Embryonic facial prominence (tissue), 1 donor: ENCODE data around the gene RAB12.
"Not testable (repeated sequence)": the region's sequence is repeated elsewhere in the genome, so short reads cannot be mapped to it uniquely, and the experiment has no call there.

Experiments
- DNase-seq: peaks from one replicate; pipeline ENCODE4 v3.0.0-alpha.2; 2016; ENCODE audit errors: extremely low spot score

The RAB12 gene

DNA sequence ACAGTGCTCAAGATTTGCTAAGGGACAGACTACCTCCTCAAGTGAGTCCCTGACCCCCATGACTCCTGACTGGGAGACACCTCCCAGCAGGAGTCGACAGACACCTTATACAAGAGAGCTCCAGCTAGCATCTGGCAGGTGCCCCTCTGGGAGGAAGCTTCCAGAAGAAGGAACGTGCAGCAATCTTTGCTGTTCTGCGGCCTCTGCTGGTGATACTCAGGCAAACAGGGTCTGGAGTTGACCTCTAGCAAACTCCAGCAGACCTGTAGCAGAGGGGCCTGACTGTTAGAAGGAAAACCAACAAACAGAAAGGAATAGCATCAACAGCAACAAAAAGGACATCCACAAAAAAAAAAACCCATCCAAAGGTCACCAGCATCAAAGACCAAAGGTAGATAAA, 38.1 kb downstream of the RAB12 start:
- DNase-seq: not testable (repeated sequence)

DNA sequence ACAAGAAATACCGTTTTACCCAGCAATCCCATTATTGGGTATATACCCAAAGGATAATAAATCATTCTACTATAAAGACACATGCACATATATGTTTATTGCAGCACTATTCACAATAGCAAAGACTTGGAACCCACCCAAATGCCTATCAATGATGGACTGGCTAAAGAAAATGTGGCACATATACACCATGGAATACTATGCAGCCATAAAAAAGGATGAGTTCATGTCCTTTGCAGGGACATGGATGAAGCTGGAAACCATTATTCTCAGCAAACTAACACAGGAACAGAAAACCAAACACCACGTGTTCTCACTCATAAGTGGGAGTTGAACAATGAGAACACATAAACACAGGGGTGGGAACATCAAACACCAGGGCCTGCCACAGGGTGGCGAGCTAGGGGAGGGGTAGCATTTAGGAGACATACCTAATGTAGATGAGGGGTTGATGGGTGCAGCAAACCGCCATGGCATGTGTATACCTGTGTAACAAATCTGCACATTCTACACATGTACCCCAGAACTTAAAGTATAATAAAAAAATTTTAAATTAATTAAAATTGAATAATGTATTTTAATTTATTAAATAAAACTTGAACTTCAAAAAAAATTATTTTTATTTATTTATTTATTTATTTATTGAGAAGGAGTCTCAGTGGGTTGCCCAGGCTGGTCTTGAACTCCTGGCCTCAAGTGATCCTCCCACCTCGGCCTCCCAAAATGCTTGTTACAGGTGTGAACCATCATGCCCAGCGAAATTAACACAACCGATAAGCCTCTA, 42.4 kb downstream of the RAB12 start:
- not testable (repeated sequence) for DNase-seq

DNA sequence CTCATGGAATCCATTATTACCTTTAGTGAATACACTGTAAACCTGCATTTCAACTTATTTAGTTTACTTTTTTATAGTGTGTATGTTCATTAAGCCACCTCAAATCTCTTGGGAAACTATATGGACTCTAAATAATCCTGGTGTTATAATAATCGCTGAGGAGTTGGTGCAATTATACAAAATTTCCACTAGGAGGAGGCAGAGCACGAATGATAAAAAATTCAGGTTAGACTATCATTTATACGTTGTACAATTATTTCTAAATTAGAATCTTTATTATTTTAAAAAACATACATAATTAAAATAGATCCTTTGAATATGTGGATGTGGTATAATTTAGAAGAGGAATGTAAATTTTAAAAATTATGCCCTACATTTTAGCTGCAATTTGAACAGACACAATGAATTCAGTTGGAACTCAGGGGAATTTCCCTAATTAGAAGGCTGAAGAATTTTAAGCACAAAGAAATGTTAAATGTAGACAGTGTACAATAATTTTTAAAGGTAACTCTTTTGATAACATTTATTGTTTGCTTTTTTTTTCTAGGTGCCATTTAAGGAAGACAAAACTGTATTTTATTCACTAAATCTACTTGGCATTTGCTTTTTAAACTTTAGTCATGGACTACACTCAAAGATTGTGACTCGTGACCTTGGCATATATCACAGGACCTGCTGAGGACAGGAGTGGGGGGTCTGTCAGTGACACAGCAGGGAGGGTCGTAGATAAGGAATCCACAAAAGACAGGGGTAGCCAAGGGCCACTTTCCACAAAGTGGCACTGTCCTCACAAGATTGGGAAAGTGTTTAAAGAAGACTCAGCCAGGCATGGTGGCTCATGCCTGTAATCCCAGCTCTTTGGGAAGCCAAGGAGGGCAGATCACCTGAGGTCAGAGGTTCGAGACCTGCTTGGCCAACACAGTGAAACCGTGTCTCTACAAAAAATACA, 45.5 kb downstream of the RAB12 start:
- peak; percentile 33 for DNase-seq

DNA sequence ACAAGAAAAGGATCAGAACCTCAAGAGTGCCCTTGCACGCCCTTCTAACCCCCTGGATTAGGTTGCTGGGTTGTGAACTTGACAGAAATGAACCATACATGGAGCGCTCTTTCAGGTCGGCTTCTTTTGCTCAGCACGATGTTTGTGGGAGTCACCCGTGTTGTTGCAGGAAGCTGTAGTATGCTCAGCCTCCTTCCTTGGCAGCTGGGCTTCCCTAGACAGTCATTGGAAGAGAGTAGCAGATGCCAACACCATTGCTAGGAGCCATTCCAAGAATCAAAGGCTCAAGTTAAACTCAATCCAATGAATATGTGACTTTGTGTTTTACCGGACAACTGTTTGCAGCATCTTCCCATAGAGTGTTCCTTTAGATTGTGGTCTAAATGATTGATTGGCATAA, 47.0 kb downstream of the RAB12 start:
- no peak for DNase-seq

DNA sequence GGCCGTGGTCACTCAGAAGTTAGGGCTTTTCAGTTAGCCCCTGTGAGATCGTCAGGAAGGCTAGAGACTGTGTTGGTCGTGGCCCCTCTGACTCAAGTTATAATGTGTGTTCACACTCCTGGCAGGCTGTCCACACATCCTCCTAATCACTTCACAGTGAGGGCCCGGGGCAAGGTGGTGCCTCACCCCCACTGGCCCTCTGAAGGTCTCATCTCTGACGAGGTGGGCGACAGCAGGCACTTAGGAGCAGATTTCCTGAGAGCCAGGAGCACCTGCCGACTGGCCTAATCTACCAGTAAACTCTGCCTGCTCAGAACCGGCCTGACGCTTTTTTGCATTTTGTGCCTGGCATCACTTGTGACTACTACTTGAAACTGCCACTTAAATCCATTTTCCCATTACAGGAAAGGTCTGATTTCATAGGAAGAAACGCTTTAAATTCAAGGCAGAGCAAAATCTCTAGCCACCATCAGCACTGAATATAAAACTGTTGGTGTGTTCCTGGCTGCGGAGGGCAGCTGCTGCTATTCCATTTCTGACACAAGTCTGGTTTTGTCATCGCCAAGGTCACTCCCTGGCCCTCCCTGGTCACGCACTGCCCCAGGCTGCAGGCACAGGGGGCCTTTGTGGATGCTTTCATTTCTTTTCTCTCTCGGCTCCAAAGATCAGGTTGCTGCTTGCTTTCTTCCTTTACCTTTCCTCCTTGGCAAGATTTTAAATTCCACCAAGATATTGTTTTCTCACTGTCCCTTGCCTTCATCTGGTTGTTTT, 48.0 kb downstream of the RAB12 start:
- no peak for DNase-seq

DNA sequence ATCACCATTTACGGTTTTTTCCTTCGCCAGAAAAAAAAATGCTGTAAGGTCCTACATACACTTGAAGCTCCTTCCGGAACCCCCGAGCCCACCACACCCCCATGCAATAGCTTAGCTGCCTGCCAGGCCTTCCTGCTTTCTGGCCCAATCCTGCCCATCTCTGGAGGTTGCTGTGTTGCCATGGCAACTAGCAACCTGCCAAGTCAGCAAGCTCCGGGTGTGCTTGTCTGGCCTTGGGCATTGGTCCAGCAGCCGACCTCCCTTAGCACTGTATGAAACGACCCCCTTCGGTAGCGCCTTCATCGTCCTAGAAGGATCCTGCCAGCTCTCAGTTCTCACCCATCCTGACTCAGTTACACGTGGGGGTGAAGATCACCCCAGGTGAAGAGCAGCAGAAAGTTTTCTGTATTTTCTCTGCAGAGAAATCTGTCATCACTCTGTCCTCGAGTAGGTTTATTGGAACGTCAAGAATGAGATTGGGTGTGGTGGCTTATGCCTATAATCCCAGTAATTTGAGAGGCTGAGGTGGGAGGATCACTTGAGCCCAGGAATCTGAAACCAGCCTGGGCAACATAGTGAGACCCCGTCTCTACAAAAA, 48.7 kb downstream of the RAB12 start:
- no peak for DNase-seq

DNA sequence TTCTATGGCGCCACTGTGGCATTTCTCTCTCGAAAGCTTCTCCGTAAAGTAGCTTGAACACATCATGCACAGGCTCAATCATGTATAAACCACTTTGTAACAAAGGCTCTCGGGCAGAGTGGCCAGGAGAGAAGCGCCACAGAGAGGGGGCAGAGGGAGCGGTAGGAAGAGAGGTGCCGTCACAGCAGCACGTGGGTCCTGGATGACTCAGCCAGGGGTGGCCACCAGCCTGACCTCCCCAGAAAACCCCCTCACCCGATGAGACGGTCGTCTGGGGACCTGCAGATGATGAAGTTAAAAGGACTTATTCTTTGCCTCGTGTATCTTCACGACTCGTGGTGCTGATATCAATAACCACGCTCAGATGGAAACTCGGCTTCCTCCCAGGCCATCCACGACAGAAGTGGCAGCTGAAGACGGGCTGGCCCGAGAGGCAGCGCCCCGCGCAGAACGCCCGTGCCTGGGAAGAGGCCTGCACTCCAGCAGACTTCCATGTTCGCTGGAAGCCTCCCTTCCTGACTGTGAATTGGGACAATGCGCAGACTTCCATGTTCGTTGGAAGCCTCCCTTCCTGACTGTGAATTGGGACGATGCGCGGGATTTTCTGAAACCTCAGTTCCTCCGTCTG, 49.7 kb downstream of the RAB12 start:
- DNase-seq: no peak

DNA sequence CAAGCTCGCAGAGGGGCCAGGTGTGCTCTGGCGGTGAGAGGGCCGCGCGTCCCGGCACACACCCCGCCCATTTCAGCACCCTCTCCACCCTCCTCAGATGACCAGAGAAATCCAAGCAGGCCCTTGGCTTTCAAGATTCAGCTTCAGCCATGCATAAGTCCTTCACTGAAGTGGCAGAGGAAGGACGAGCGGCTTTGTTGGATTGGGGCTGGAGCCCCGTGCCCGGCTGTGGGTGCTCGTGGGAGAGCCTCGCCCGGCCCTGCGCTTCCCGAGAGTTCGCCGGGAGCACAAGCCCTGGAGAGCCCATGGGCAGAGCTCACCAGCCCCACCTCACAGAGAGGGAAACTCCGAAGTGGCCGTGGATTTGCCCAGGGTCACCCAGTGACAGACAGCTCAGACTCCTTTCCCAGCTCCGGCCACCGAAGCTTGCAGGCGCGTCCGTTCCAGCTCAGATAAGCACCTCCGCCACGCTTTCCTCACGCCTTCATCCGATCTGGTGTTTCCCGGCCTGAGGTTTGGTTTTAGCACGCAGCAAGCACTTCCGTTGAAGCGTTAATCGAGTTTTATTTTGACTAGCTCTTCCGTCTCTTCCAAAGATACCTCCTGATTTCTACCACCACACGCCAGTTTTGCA, 50.5 kb downstream of the RAB12 start:
- DNase-seq: no peak

DNA sequence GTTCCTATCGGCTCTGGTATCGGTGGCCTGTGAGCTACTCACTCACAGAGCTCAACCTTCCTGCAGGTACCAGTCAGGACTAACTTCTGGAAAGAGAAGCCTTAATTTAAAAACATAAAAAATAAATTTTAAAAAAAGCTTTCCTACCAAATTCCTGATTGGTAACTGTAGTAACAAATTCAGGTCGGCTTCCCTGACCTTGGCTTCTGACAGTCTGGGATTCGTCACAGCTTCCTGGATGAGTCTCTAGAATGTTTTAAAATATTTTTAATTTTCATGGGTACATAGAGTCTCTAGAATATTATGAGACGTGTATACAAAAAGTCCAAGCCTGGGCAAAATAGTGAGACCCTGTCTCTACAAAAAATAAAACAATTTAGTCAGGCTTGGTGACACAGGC, 51.1 kb downstream of the RAB12 start:
- DNase-seq: no peak

DNA sequence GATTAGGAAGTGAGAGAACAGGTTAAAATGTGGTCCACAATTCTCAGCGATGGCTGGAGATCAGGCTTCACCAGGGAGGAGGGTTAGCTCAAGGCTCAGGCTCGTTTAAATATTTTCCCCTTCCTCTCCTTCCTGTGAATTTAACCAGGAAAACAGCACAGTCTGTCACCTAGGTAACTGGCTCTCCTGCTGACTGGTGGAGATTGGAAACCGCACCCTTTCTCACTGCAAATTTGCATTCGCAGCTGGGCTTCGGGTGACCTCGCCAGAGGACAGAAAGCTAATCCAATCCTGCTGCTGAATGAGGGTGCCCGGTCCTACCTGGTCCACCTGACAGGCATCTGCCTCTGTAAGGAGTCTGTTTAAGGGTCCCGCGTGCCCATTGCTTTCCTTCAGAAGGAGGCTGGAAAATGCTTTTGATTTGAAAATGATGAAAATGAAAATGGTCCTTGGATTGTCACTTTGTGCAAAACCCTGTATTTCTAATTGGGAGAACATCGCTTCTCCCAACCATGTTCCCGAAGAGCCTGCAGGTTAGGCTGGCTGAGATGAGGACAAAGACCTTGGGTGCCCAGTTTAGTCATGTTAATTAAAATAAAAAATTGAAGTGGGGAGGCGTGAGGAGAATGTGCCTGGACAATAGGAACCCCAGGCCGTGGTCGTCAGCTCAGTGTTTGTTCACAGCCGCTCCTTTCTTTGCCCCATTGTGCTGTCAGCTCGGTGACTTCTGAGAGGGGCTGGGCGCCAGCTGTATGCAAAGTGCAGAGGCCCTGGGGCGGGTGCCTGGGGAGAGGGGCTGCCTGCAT, 52.7 kb downstream of the RAB12 start:
- peak; percentile 45 for DNase-seq

DNA sequence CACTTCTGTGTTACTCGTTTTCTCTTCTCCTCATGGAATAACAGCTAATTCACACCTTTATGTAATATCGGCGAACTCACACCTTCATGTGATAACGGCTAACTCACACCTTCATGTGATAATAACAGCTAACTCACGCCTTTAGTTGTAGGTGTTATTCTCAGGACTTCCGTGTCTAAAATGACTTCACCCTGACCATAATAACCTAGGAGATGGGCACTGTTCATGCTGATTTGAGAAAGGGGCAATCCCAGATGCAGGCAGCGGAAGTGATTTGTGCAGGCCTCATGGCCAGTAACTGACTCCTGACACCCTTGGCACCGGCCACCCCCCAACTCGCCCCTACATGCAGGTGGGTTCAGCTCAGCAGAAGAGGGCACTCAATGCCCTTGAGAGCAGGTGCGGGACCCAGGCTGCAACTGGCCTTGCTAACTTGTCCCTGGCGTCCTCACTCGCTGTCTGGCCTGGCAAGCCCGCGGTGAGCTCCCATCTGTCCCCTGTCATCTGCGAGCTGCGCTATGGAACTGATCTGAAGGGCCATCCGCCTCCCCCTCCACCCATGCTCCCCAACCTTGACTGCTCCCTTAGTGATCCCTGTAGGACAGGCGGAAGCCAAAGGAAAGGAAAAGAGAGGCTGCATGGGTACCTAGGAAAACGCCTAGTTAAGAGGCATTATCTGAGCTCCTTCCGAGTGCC, 53.5 kb downstream of the RAB12 start:
- DNase-seq: no peak

DNA sequence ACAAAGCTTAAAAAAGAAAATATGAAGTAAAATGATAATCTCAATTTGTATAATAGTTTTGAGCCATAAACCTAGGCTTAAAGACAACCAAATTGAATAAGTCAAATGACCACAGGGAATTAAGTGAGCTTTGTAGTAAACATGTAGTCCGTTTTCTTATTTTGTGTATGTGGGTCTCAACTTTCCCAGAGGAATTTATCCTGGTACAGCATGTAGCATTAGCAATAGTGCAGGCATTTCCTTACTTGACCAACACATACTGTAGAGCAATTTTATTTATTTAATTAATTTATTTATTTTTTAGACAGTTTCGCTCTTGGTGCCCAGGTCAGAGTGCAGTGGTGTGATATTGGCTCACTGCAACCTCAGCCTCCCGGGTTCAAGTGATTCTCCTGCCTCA, 58.6 kb downstream of the RAB12 start:
- no peak for DNase-seq

DNA sequence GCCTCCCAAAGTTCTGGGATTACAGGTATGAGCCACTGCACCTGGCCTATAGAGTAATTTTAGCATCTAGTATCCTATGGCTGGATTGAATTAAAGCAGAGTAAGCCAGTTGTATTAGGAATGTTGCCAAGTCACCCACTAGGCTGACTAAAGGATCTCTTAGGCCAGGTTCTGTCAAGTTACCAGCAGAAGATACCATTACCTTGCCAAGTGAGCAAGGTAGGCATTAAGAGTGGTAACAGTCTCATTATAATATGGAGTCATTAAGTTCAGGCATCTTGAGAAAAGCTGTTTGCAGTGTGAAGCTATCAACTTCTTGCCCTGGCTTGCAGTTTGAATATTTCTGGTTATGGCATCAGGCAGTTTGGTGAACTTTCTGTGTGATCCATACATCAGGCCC, 59.1 kb downstream of the RAB12 start:
- DNase-seq: no peak

DNA sequence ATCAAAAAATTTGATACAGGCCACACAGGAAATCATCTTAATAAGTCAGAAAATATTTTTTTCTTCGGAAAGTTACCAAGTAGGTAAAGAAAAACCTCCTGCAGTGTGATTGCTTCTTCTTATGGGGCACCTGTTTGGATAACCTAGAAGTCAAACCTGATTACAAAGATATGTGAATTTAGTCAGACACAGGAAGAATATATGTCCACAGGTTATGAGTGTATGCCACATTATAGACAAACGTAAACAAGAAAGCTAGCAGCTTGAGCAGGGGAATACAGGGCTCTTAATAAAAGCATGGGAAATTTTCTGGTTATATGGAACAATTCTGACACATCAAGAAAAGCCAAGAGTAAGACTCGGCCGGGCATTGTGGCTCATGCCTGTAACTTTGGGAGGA, 60.3 kb downstream of the RAB12 start:
- DNase-seq: no peak

DNA sequence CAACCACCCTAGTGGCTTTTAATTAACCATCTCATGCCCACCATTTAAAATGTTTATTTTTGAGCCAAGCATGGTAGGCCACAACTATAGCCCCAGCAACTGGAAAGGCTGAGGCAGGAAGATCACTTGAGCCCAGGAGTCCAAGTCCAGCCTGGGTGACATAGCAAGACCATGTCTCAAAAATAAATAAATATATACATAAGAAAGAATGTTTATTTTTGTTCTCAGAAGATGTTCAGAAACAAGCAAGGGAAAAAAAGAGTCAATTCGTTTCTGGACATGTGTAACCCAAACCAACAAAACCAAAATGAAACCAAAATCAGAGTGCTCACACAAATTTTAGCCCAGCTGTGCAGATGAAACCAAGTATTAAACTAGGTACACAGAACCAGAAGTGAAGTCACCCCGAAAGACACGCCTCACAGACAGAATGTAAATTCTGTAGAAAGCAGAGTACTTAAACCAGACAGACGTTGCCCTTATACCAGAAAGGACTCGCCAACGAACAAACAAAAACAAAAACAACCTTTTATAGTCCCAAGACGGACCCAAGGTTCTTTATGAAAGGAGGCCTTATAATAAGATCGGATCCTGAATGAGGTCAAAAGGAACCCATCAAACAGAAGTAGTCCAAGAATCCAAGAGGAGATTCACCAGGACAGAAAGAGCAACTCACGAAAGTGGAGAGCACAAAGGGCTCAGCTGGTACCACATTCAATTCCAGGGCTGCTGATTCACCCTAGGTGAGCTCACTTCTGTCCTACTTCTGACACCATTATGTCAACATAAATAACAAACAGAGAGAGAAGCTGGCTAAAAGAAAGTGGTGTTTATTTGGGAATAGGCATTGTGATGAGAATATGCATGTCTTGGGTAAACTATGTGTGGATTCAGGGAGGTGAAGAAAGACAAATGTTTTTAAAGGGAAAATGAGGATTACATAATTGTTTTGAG, 64.3 kb downstream of the RAB12 start:
- DNase-seq: no peak

DNA sequence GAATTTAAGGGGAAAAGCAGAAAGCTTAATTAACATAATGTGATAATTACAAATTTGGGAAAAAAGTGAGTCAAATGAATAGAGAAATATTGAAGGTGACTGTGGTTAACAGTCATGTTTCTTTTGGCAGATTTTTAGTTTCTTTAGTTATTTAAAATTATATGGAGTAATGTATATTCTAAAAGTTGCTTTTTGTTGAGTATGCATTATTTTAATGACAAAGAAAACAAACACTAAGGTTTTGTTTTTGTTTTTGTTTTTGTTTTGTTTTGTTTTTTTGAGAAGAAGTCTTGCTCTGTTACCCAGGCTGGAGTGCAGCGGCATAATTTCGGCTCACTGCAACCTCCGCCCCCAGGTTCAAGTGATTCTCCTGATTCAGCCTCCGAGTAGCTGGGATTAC, 65.8 kb downstream of the RAB12 start:
- no peak for DNase-seq

DNA sequence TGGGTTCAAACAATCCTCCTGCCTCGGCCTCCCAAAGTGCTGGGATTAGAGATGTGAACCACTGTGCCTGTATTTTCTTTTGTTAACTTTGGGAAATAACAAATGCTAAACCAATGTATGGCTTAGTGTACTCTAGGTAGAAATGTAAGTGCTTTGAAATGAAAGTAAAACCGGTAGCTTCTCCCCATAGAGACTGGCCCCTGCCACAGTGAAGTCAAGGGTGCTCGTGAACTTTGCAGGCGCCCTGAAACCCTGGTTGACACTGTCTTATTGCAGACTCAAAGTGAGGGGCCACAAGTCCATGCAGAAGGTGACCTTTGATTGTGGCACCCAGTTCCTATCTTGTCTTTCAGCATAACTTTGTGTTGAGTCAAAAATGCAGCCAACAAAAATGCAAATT, 72.0 kb downstream of the RAB12 start:
- no peak for DNase-seq

DNA sequence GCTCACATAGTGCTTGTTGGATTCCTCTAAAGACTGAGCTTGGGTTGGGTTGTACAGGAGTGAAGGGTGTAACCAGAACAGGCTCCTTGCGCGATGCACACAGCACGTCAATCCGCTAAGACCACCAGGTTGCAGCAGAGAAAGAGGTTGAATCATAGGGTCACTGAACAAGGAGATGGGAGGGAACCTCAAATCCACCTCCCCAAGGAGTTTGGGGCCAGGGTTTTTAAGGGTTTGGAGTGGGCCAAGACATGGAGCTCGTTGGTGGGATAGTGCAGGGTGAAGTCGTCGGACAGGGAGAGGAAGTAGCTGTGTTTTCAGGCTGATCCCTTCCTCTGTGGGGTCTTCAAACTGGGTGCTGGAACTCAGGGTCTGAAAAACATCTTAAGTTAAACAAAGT, 75.3 kb downstream of the RAB12 start:
- DNase-seq: no peak
